ENCODE data around the gene TMEM164. TPM values are rescaled to one million over a fixed set of nuclear protein-coding genes. Genes with fewer than 3 reads are reported as not detected.
A peak's percentile ranks its signal among the peaks of the same experiment; 100 is the strongest.
"Not testable (repeated sequence)": the region's sequence is repeated elsewhere in the genome, so short reads cannot be mapped to it uniquely, and the experiment has no call there.

The TMEM164 gene
- total RNA-seq, 2 donors from 2014 or later = 45.5 to 445 TPM

DNA sequence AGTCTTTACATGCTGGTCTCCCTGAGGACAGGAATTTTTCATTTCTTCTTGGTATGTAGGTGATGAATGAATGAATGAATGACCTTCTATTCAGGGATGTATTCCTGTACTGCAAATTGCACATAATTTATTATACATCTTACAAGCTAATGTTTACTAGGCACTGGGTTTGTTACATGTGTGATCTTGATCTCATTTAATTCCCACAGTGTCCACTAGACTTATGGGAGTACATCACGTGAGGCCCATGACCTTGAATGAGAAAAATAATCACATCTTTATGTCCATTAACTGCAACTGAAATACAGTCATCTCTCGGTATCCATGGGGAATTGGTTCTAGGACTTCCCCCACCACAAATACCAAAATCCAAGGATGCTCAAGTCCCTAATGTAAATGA is 150.3 kb downstream of the TMEM164 start:
- Histone ChIP-seq H3K36me3 (no peaks in the 10 kb centered on the region), H3K9me3 (no peaks in the 10 kb centered on the region), H3K27ac (no peak overlapping the region), H3K4me3 (no peak overlapping the region), H3K27me3 (replicated peaks; ENCODE audit: insufficient read depth) (no peaks in the 10 kb centered on the region), H3K4me1 (replicated peaks) (no peaks in the 10 kb centered on the region)
- intact Hi-C loops (cut with DNase I) = no loop called here
- WGBS = 100% methylated on average over 2 of the region's 2 CpGs
- DNase-seq (ENCODE audit: low spot score) = no peak
- TF ChIP-seq POLR2A (IDR thresholded peaks at IDR 0.05) (no peak), CTCF (IDR thresholded peaks at IDR 0.05) (no peak), POLR2AphosphoS5 (IDR thresholded peaks at IDR 0.05) (no peak)

GRCh38 chrX:110153896-110154295 is 151.0 kb downstream of the TMEM164 start:
- Histone ChIP-seq H3K27me3 (replicated peaks; ENCODE audit: insufficient read depth) (no peaks in the 10 kb centered on the region), H3K9me3 (no peaks in the 10 kb centered on the region), H3K36me3 (no peaks in the 10 kb centered on the region), H3K27ac (no peak overlapping the region), H3K4me3 (no peak overlapping the region), H3K4me1 (replicated peaks) (no peaks in the 10 kb centered on the region)
- intact Hi-C loops (cut with DNase I) = no loop called here
- 87% methylated on average over 2 of the region's 2 CpGs for WGBS
- TF ChIP-seq CTCF (IDR thresholded peaks at IDR 0.05) (no peak), POLR2A (IDR thresholded peaks at IDR 0.05) (no peak), POLR2AphosphoS5 (IDR thresholded peaks at IDR 0.05) (no peak)
- DNase-seq (ENCODE audit: low spot score) = no peak

- H3K9me3 ChIP-seq; H3K36me3 ChIP-seq; H3K27ac ChIP-seq; H3K4me1 ChIP-seq (replicated peaks); H3K27me3 ChIP-seq (replicated peaks; ENCODE audit: insufficient read depth); H3K4me3 ChIP-seq; intact Hi-C loops (cut with DNase I); DNase-seq (ENCODE audit: low spot score): not testable (repeated sequence)
- WGBS = 82% methylated on average over 5 of the region's 5 CpGs
Observed at GRCh38 chrX:110154328-110154727, 151.4 kb downstream of the TMEM164 start.

DNA sequence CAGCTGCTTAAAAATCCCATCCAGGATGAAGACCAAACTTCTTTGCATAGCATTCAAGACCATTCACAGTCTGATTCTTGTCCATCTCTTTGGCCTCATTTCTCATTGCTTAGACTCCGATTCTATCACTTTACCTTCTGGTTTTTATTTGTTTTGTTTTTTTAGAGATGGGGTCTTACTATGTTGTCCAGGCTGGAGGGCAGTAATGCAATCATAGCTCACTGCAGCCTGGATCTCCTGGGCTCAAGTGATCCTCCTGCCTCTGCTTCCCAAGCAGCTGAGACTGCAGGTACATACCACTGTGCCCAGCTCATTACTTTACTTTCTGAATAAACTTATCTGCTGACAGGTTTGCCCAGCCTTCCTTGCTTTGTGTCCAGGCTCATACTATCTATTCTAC is 152.8 kb downstream of the TMEM164 start:
- intact Hi-C loops (cut with DNase I) = no loop called here
- DNase-seq (ENCODE audit: low spot score) = no peak
- no peak overlapping the region for H3K4me3 ChIP-seq
- H3K9me3 ChIP-seq = no peaks in the 10 kb centered on the region
- no peaks in the 10 kb centered on the region for H3K4me1 ChIP-seq (replicated peaks)
- no peaks in the 10 kb centered on the region for H3K27me3 ChIP-seq (replicated peaks; ENCODE audit: insufficient read depth)
- TF ChIP-seq CTCF (IDR thresholded peaks at IDR 0.05) = no peak
- no peak for TF ChIP-seq POLR2AphosphoS5 (IDR thresholded peaks at IDR 0.05)
- no peak for TF ChIP-seq POLR2A (IDR thresholded peaks at IDR 0.05)
- no peak overlapping the region for H3K27ac ChIP-seq
- 84% methylated on average over 1 of the region's 1 CpG for WGBS
- no peaks in the 10 kb centered on the region for H3K36me3 ChIP-seq

DNA sequence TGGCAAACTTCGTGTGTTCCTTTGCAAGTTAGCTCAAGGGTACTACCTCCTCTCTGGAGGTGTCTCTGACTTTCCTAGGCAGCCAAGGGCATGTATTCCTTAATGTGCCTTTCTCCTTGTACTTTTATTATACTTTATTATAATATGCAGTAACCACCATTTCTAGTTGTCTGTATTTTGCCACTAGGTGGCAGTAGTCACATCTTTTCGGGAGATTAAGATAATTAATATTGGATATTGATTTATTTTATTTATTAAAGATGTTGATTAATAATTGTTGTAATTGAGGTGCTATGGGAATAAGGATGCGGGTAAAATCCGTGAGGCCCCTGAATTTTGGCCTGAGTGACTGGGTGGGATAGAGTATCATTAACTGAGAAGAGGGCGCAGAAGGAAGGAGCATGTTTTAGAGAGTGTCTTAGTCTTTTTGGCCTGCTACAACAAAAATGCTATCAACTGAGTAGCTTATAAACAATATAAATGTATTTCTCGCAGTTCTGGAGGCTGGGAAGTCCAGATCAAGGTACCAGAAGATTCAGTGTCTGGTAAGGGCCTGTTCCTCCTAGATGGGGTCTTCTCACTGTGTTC is 153.3 kb downstream of the TMEM164 start:
- TF ChIP-seq CTCF (IDR thresholded peaks at IDR 0.05) = peak in 3 of 4 experiments; percentile 41 to 51 (median 48)
- no peak for TF ChIP-seq POLR2AphosphoS5 (IDR thresholded peaks at IDR 0.05)
- H3K27me3 ChIP-seq (replicated peaks; ENCODE audit: insufficient read depth) = no peaks in the 10 kb centered on the region
- no peak overlapping the region for H3K4me3 ChIP-seq
- intact Hi-C loops (cut with DNase I) = no loop called here
- no peak for DNase-seq (ENCODE audit: low spot score)
- no peaks in the 10 kb centered on the region for H3K36me3 ChIP-seq
- H3K9me3 ChIP-seq = no peaks in the 10 kb centered on the region
- 86% methylated on average over 6 of the region's 6 CpGs for WGBS
- H3K27ac ChIP-seq = no peak overlapping the region
- H3K4me1 ChIP-seq (replicated peaks) = no peaks in the 10 kb centered on the region
